ENCODE data around the gene C19orf25.

DNA sequence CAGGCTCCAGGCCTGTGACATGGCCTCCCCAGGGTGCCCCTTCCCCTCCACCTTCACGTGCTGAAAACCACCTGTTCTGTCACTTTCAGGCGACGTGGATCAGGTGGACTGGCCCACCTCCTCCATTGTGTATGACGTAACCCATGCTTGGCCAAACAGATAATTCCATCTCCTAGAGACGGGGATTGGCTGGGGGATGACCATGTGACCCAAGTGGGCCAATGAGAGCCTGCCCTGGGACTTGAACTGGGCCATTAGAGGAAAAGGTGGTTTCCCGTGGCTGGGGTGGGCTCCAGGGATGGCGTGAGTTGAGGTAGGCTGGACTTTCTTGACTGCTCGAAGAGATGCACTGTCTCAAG, 37.4 kb upstream of the C19orf25 start:
- TF ChIP-seq POLR2A (IDR thresholded peaks at IDR 0.05; ENCODE audit: low read depth, low read length), result no peak
- no peak for TF ChIP-seq POLR2AphosphoS5 (IDR thresholded peaks at IDR 0.05; ENCODE audit: low read depth, low read length)
- TF ChIP-seq SPI1 (IDR thresholded peaks at IDR 0.05; ENCODE audit: low read depth, low read length), result no peak
- no peak for TF ChIP-seq PAX5 (IDR thresholded peaks at IDR 0.05; ENCODE audit: insufficient read depth, low read length, severe bottlenecking)
- no peak for TF ChIP-seq TAF1 (IDR thresholded peaks at IDR 0.05; ENCODE audit: low read depth, low read length)
